ENCODE data around the gene REPS2. TPM values are rescaled to one million over a fixed set of nuclear protein-coding genes. Genes with fewer than 3 reads are reported as not detected.

REPS2 gene
- polyA plus RNA-seq (2013): 1.4 and 1.7 TPM in 2 replicates

- H3K4me2 ChIP-seq (ENCODE audit: low read length): peak within 1 kb of the TSS; percentile 98
- DNase-seq: peak; percentile 76 to 82
- no peaks in the 10 kb centered on the region for H3K79me1 ChIP-seq (ENCODE audit: low read length)
- H3K36me3 ChIP-seq (ENCODE audit: control insufficient read depth in 1 of 2, insufficient read depth in 2 of 2, low read length in 2 of 2): no peaks in the 10 kb centered on the region
- no peak within 1 kb of the TSS for H3K23ac ChIP-seq (ENCODE audit: low read length)
- no peak within 1 kb of the TSS for H4K8ac ChIP-seq (ENCODE audit: low read depth, low read length)
- H2BK5ac ChIP-seq (ENCODE audit: low read depth, low read length, poor library complexity): no peak within 1 kb of the TSS
- WGBS (ENCODE audit: extremely low coverage, insufficient coverage, insufficient read length): no CpG with 5 or more reads among the region's 71 CpGs
- no peak within 1 kb of the TSS for H3K27ac ChIP-seq (ENCODE audit: low read depth, low read length)
- H3K9ac ChIP-seq (ENCODE audit: low read length): no peak within 1 kb of the TSS
- H3K4me3 ChIP-seq (ENCODE audit: low read depth, low read length): peak within 1 kb of the TSS; percentile 74
- no peak within 1 kb of the TSS for H3K4ac ChIP-seq (ENCODE audit: low read depth, low read length)
- no peak within 1 kb of the TSS for H2BK12ac ChIP-seq (ENCODE audit: low read length)
- no peak within 1 kb of the TSS for H2BK120ac ChIP-seq (ENCODE audit: insufficient read depth, low read length, poor library complexity)
- H3K79me2 ChIP-seq (ENCODE audit: control insufficient read depth, insufficient read depth, low read length, poor library complexity): no peaks in the 10 kb centered on the region
- no peak within 1 kb of the TSS for H4K91ac ChIP-seq (ENCODE audit: low read depth, low read length)
- H4K12ac ChIP-seq (ENCODE audit: low read depth, low read length): no peak within 1 kb of the TSS
- H3K9me3 ChIP-seq (ENCODE audit: insufficient read depth, low read depth, low read length): no peaks in the 10 kb centered on the region
- H2AFZ ChIP-seq (ENCODE audit: insufficient read depth, low read length, poor library complexity): peak within 1 kb of the TSS; percentile 87
- H3K18ac ChIP-seq (ENCODE audit: low read length): no peak within 1 kb of the TSS
- H2AK5ac ChIP-seq (ENCODE audit: low read length): no peak within 1 kb of the TSS
- H3K4me1 ChIP-seq (ENCODE audit: control insufficient read depth in 1 of 2, insufficient read depth in 2 of 2, low read length in 2 of 2): peaks cover 0 to 3% of the 10 kb centered on the region in 2 experiments
- no peak within 1 kb of the TSS for H3K14ac ChIP-seq (ENCODE audit: low read length)
- peaks cover 2% of the 10 kb centered on the region for H3K27me3 ChIP-seq (ENCODE audit: insufficient read depth, low read length)
Measured at GRCh38 chrX:16946361-16946964, at the start of gene REPS2. Gene REPS2, plus strand, starts transcription at chrX:16946658. Its CDS starts 204 bp downstream, at chrX:16946862.

- Histone ChIP-seq H3K79me2 (ENCODE audit: control insufficient read depth, insufficient read depth, low read length, poor library complexity) (no peaks in the 10 kb centered on the region), H4K8ac (ENCODE audit: low read depth, low read length) (no peak overlapping the region), H3K14ac (ENCODE audit: low read length) (no peak overlapping the region), H3K79me1 (ENCODE audit: low read length) (no peaks in the 10 kb centered on the region), H3K27ac (ENCODE audit: low read depth, low read length) (no peak overlapping the region), H2BK12ac (ENCODE audit: low read length) (no peak overlapping the region), H2AFZ (ENCODE audit: insufficient read depth, low read length, poor library complexity) (no peak overlapping the region), H3K9ac (ENCODE audit: low read length) (no peak overlapping the region), H3K9me3 (ENCODE audit: insufficient read depth, low read depth, low read length) (no peaks in the 10 kb centered on the region), H3K4ac (ENCODE audit: low read depth, low read length) (no peak overlapping the region), H3K23ac (ENCODE audit: low read length) (no peak overlapping the region), H3K36me3 (ENCODE audit: control insufficient read depth in 1 of 2, insufficient read depth in 2 of 2, low read length in 2 of 2) (no peaks in the 10 kb centered on the region), H3K4me3 (ENCODE audit: low read depth, low read length) (no peak overlapping the region), H2BK120ac (ENCODE audit: insufficient read depth, low read length, poor library complexity) (no peak overlapping the region), H3K4me2 (ENCODE audit: low read length) (no peak overlapping the region), H3K27me3 (ENCODE audit: insufficient read depth, low read length) (no peaks in the 10 kb centered on the region), H4K91ac (ENCODE audit: low read depth, low read length) (no peak overlapping the region), H3K18ac (ENCODE audit: low read length) (no peak overlapping the region), H3K4me1 (ENCODE audit: control insufficient read depth in 1 of 2, insufficient read depth in 2 of 2, low read length in 2 of 2) (no peaks in the 10 kb centered on the region), H2AK5ac (ENCODE audit: low read length) (no peak overlapping the region), H4K12ac (ENCODE audit: low read depth, low read length) (no peak overlapping the region), H2BK5ac (ENCODE audit: low read depth, low read length, poor library complexity) (no peak overlapping the region)
- no peak for DNase-seq
- WGBS (ENCODE audit: extremely low coverage, insufficient coverage, insufficient read length): no CpG with 5 or more reads among the region's 2 CpGs
Measured at GRCh38 chrX:16897445-16897844, 49.0 kb upstream of the REPS2 start.

GRCh38 chrX:16903274-16904022 lies 43.0 kb upstream of the REPS2 start:
- Histone ChIP-seq H3K27ac (ENCODE audit: low read depth, low read length) (no peak overlapping the region), H4K91ac (ENCODE audit: low read depth, low read length) (no peak overlapping the region), H3K4me1 (ENCODE audit: control insufficient read depth in 1 of 2, insufficient read depth in 2 of 2, low read length in 2 of 2) (no peaks in the 10 kb centered on the region), H3K4me2 (ENCODE audit: low read length) (no peak overlapping the region), H3K4ac (ENCODE audit: low read depth, low read length) (no peak overlapping the region), H3K23ac (ENCODE audit: low read length) (no peak overlapping the region), H3K27me3 (ENCODE audit: insufficient read depth, low read length) (no peaks in the 10 kb centered on the region), H3K18ac (ENCODE audit: low read length) (no peak overlapping the region), H3K9ac (ENCODE audit: low read length) (no peak overlapping the region), H2AFZ (ENCODE audit: insufficient read depth, low read length, poor library complexity) (no peak overlapping the region), H2BK5ac (ENCODE audit: low read depth, low read length, poor library complexity) (no peak overlapping the region), H3K79me1 (ENCODE audit: low read length) (no peaks in the 10 kb centered on the region), H2AK5ac (ENCODE audit: low read length) (no peak overlapping the region), H3K14ac (ENCODE audit: low read length) (no peak overlapping the region), H3K9me3 (ENCODE audit: insufficient read depth, low read depth, low read length) (no peaks in the 10 kb centered on the region), H3K36me3 (ENCODE audit: control insufficient read depth in 1 of 2, insufficient read depth in 2 of 2, low read length in 2 of 2) (no peaks in the 10 kb centered on the region), H3K4me3 (ENCODE audit: low read depth, low read length) (no peak overlapping the region), H4K12ac (ENCODE audit: low read depth, low read length) (no peak overlapping the region), H2BK12ac (ENCODE audit: low read length) (no peak overlapping the region), H2BK120ac (ENCODE audit: insufficient read depth, low read length, poor library complexity) (no peak overlapping the region), H3K79me2 (ENCODE audit: control insufficient read depth, insufficient read depth, low read length, poor library complexity) (no peaks in the 10 kb centered on the region), H4K8ac (ENCODE audit: low read depth, low read length) (no peak overlapping the region)
- DNase-seq: no peak
- no CpG with 5 or more reads among the region's 8 CpGs for WGBS (ENCODE audit: extremely low coverage, insufficient coverage, insufficient read length)

GRCh38 chrX:16910376-16910775 lies 36.1 kb upstream of the REPS2 start:
- H3K9ac ChIP-seq (ENCODE audit: low read length): no peak overlapping the region
- no CpG with 5 or more reads among the region's 1 CpG for WGBS (ENCODE audit: extremely low coverage, insufficient coverage, insufficient read length)

More at GRCh38 chrX:16910376-16910775, 36.1 kb upstream of the REPS2 start:
- no peak overlapping the region for H2AFZ ChIP-seq (ENCODE audit: insufficient read depth, low read length, poor library complexity)
- no peak overlapping the region for H3K18ac ChIP-seq (ENCODE audit: low read length)
- no peak overlapping the region for H4K12ac ChIP-seq (ENCODE audit: low read depth, low read length)
- no peak overlapping the region for H3K4ac ChIP-seq (ENCODE audit: low read depth, low read length)
- H3K4me2 ChIP-seq (ENCODE audit: low read length): no peak overlapping the region
- H3K14ac ChIP-seq (ENCODE audit: low read length): no peak overlapping the region
- peak overlapping the region; percentile 24 for H2BK12ac ChIP-seq (ENCODE audit: low read length)
- H3K27ac ChIP-seq (ENCODE audit: low read depth, low read length): no peak overlapping the region
- H2BK120ac ChIP-seq (ENCODE audit: insufficient read depth, low read length, poor library complexity): no peak overlapping the region
- H2BK5ac ChIP-seq (ENCODE audit: low read depth, low read length, poor library complexity): no peak overlapping the region
- H3K9me3 ChIP-seq (ENCODE audit: insufficient read depth, low read depth, low read length): no peaks in the 10 kb centered on the region
- H4K91ac ChIP-seq (ENCODE audit: low read depth, low read length): peak overlapping the region; percentile 18
- DNase-seq: no peak
- peaks cover 2% of the 10 kb centered on the region for H3K79me1 ChIP-seq (ENCODE audit: low read length)
- H3K79me2 ChIP-seq (ENCODE audit: control insufficient read depth, insufficient read depth, low read length, poor library complexity): no peaks in the 10 kb centered on the region
- H3K23ac ChIP-seq (ENCODE audit: low read length): no peak overlapping the region
- H4K8ac ChIP-seq (ENCODE audit: low read depth, low read length): no peak overlapping the region
- H2AK5ac ChIP-seq (ENCODE audit: low read length): no peak overlapping the region
- no peaks in the 10 kb centered on the region for H3K36me3 ChIP-seq (ENCODE audit: control insufficient read depth in 1 of 2, insufficient read depth in 2 of 2, low read length in 2 of 2)
- H3K4me1 ChIP-seq (ENCODE audit: control insufficient read depth in 1 of 2, insufficient read depth in 2 of 2, low read length in 2 of 2): no peaks in the 10 kb centered on the region
- no peaks in the 10 kb centered on the region for H3K27me3 ChIP-seq (ENCODE audit: insufficient read depth, low read length)
- H3K4me3 ChIP-seq (ENCODE audit: low read depth, low read length): no peak overlapping the region

All from trophoblast cell (in vitro differentiated cells and primary cell).